Anterior cingulate cortex (tissue), 58 donors: ENCODE results near the gene NOP9.
"Not testable (repeated sequence)": the region's sequence is repeated elsewhere in the genome, so short reads cannot be mapped to it uniquely, and the experiment has no call there.

Experiments
- DNase-seq, 58 donors: peaks; one replicate each; lab custom pipeline; 2025; lab: John Stamatoyannopoulos, UW

NOP9 gene

DNA sequence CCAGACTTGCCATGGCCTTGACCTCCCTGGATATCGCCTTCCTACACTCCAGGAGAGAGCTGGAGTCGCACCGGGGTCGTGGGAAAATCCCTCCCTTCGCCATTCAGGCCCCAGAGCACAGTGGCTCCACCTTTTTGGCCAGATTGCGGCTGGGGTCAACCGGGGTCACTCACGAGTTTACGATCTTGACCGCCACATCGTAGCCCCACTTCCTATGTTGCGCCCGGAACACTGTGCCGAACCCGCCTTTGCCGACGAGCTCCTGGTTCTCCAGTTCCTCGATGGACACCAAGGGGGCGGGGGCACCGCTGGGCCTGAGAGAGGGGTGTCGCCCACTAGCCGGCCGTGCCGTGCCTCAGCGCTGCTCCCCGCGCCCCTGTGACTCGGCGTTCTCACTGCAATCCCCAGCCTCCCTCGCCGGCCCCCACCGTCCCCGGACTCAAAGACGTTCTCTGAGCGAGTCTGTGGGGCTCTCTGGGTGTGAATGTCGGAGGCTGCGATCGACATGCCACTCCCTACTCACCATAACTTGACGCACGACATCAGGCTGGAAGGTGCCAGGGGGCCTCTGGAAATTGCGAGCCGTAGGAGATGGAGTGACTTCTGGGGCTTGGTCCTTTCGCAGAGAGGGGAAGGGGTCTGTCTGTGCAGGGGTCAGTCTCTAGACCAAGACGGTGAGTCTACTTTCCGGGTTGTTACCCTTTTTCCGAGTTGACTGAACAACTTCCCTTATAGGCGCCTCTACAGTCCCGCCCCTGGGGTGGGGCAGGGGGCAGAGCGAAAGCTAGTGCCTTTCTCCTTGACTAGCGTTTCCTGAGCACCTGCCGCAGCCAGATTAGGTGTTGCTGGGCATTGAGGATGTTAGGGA lies 39.9 kb downstream of the NOP9 start, which contains the start of gene RIPK3:
Gene RIPK3, minus strand, starts transcription at position 708 of the 868 bp plus-strand sequence. Its CDS starts 165 bp downstream, at position 543.
- no peak for DNase-seq

DNA sequence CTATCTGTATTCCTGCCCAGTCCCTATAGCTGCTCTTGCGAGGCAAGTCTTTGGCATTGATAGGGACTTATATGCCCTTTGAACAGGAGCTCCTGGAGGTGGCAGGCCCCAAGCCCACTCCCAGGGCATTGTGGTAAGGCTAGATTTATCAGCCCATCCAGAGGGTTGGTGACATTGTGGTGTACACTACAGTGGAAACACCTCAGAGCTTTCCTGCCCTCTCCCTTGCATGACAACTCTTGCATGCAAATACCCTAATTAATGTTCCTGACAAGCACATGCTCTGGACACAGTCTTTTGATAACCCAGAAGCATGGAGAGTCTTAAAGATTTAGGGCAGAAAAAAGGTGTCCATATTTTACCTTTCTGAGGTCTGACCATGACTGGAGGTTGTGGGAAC lies 41.0 kb downstream of the NOP9 start:
- no peak for DNase-seq

DNA sequence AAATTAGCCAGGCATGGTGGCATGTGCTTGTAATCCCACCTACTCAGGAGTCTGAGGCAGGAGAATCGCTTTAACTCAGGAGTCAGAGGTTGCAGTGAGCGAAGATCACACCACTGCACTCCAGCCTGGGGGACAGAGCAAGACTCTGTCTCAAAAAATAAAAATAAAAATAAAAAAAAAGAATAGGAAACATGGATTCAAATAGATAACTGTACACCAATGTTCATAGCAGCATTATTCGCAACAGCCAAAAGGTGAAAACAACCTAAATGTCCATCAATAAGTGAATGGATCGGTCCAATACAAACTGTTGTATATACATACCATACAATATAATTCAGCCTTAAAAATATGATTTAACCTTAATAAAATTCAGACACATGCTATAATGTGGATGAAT lies 43.2 kb downstream of the NOP9 start:
- no peak for DNase-seq

DNA sequence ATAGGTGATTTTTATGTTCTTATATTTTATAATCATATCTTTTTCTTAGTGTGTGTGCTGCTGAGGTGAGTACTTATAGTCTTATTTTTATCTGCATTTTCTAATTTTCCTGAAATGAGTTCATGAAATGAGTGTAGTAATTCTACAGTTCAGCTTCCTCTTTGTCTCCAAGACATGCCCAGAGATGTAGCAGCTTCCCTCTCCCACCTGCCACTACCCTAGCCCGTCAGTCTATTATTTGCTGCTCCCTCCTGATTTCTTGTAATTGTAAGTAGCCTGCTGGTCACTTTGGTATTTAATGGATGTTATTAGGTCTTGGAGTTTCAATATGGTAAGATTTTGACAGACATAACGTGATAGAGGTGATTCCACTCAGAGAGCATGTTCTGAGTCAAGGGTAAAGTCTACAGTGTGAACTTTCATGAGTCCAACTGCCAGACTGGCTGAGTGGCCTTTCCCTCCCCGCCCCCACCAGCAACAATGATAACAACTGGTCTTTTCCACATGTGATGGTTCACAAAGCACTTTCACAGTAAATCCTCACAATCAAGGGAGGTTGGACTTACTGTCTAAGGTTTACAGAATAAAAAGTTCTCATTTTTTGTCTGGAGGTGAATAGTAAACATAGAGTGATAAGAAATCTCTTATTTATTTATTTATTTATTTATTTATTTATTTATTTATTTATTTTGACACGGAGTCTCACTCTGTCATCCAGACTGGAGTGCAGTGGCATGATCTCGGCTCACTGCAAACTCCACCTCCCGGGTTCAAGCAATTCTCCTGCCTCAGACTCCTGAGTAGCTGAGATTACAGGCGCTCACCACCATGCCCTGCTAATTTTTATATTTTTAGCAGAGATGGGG lies 44.4 kb downstream of the NOP9 start:
- DNase-seq = no peak

DNA sequence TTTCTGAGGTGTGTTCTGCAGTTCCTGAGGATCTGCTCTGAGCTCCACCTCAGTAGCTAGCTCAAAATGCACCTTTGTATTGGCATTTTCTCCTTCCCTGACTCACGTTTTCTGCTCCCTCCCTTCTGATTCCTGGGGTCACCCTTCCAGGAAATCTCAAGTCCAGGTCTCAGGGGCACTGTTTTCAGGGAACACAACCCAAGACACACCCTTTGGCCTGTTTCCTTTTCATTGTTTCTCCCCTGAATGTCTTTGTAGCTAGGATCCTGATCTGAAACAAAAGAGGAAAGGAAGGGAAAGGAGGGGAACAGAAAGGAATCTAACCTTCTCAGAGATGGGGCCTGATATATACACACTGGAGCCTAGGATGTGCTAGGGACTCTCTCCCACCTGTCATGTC lies 47.5 kb downstream of the NOP9 start:
- DNase-seq = no peak

DNA sequence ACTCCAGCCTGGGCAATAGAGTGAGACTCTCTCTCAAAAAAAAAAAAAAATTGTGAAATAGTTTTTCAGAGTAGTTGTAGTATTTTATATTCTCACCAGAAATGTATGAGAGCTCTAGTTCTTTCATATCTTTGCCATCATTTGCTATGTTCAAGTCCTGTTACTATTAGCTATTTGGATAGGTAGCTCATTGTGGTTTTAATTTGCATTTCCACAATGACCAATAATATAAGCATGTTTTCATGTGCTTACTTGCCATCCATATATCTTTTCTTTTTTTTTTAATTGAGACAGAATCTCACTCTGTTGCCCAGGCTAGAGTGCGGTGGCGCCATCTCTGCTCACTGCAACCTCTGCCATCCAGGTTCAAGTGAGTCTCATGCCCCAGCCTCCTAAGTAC lies 48.5 kb downstream of the NOP9 start:
- DNase-seq = no peak

DNA sequence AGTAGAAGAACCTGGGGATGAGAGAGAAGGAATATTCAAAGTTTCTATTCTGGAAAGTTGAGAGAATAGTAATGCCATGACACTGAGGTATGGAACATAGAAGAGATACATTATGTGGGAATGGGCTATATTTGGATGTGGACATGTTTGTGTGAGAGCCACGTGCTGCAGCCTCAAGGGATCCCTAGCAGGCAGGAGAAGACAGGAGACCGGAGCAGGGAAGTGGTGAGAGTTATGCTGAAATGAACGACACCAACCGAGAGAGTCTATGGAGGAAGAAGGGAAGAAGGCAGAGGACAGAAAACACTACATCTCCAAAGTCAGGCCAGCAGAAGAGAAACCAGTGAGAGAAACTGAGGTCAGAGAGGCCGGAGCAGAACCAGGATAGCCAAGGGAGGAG lies 50.1 kb downstream of the NOP9 start:
- no peak for DNase-seq

DNA sequence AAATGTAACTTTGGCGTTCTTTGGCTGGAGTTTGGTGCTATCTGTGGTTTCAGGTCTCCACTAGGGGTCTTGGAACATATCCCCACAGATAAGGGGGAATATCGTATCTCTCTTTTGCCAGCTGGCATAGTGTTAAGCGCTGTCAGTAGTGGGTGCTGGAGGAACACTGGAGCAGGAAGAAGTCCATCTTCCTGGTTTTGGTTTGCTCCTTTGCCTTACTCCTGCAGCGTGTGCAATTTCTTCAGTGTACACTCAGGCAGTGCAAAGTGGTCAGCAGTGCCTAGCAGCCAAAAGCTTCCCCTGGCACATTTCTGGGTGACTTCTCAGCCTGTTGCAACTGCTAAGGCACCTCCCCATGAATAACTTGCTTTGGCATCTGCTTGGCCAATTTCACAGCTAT lies 51.9 kb downstream of the NOP9 start:
- no peak for DNase-seq

DNA sequence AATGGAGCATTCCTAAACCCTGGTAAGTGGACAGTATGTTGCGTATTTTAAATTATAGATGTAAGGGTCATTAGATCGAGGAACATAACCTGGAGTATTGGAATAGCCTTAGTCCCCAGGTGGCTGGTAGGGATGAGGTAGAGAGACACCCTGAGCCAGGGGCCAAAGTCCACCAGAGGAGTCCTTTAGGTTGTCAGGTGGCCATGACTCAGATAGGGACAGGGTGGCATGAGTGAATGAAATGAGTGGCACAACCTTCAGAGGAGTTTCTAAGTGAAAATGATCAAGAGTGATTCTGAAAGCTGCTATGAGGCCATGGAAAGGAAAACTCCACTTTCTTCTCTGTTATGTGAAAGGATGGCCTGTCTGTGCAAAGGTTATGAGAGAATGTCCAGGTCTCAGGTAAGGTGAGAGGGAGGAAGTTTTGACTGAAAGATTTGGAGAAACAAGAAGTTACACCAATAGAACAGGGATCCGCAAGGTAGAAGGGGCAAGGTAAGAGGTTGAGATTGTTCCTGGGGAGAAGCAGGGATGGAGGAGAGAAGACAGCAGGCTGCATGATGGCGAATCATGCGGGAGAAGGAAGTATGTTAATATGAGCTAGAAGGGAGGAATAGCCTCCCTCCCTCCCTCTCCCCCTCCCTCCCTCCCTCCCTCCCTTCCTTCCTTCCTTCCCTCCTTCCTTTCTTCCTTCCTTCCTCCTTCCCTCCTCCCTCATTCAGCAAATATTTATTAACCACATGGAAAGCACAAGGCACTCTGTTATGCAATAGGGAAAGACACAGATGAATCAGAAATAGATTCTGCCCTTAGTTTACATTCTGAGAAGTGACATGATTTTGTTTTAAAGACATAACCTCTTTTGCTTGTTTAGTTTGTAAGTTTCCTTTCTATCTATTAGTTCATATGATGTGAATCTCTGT lies 54.2 kb downstream of the NOP9 start:
- DNase-seq = no peak

DNA sequence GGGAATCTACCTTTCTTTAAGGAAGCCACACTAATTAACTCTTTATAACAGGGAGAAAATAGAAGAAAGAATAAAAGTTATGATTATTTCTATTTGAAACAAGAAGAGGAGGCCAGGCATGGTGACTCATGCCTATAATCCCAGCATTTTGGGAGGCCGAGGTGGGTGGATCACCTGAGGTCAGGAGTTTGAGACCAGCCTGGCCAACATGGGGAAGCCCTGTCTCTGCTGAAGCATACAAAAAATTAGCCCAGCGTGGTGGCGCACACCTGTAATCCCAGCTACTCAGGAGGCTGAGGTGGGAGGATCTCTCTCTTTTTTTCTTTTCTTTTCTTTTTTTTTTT lies 54.8 kb downstream of the NOP9 start:
- DNase-seq = not testable (repeated sequence)

DNA sequence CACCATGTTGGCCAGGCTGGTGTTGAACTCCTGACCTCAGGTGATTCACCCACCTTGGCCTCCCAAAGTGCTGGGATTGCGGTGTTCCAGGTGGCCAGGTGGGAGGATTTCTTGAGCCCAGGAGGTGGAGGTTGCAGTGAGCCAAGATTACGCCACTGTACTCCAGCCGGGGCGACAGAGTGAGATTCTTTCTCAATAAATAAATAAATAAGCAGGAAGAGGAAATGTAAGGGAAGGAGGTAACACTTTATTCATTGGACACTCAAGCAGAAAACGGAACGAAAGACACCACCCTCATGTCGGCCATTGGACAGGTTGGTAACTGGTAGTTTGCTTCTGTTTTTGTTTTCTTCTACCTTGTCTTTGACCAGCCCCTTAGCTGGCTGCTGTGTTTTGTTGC lies 55.4 kb downstream of the NOP9 start:
- DNase-seq = no peak

DNA sequence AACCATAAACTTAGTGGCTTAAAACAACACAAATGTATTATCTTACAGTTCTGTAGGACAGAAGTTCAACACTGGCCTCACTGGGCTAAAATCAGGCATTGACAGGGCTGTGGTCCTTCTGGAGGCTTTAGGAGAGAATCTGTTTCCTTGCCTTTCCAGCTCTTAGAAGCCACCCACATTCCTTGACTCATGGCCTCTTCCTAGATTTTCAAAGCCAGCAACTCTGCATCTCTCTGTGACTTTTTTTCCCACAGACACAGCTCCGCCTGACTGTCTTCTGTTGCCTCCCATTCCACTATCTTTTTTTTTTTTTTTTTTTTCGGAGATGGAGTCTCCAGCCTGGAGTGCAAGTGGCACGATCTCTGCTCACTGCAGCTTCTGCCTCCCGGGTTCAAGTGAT lies 56.6 kb downstream of the NOP9 start:
- DNase-seq = no peak
